Right lobe of liver (tissue), 6 donors: ENCODE data around the gene GALNS. TPM values are rescaled to one million over a fixed set of nuclear protein-coding genes. Genes with fewer than 3 reads are reported as not detected.

Source experiments
- ATAC-seq, 4 donors: fragments of 200-7000 bp; cut with Tn5 transposase; one replicate each; pipeline ENCODE4 v1.9.1; 2020; ENCODE audit warnings: mild to moderate bottlenecking in 4 of 4, moderate library complexity in 4 of 4
- DNase-seq, 3 donors: peaks; one replicate each; pipeline ENCODE4 v3.0.0-alpha.2; 2020
- H3K27ac ChIP-seq, 3 donors: fragments of 200-600 bp; one replicate each; pipeline ENCODE4 v1.8.0; 2022
- H3K27me3 ChIP-seq, 2 donors: fragments of 200-600 bp; one replicate each; pipeline ENCODE4 v1.8.0; 2022
- H3K36me3 ChIP-seq, 4 donors: fragments of 200-600 bp; sonication (generic) in 1 of 4; one replicate each; pipeline versions ENCODE4 v1.5.1 to v1.8.0; 2017 to 2022; ENCODE audit warnings: control low read depth in 1 of 4
- H3K4me1 ChIP-seq, 4 donors: fragments of 200-600 bp; sonication (generic) in 1 of 4; one replicate each; pipeline versions ENCODE4 v1.5.1 to v1.8.0; 2017 to 2022; ENCODE audit warnings: control low read depth in 1 of 4
- H3K4me3 ChIP-seq, 3 donors: fragments of 200-600 bp; one replicate each; pipeline ENCODE4 v1.8.0; 2022
- H3K9me3 ChIP-seq, 4 donors: fragments of 200-600 bp; sonication (generic) in 1 of 4; one replicate each; pipeline versions ENCODE4 v1.5.1 to v1.8.0; 2017 to 2022; ENCODE audit warnings: control low read depth in 1 of 4
- CTCF ChIP-seq, 4 donors: fragments of 200-600 bp in 3 of 4; fragments of 450-650 bp in 1 of 4; IDR thresholded peaks; one replicate each; pipeline versions ENCODE4 v1.5.1 to v1.8.0; 2016 to 2022; ENCODE audit warnings: antibody characterized with exemption in 4 of 4, mild to moderate bottlenecking in 2 of 4
- POLR2A ChIP-seq: fragments of 450-650 bp; IDR thresholded peaks from one replicate; pipeline ENCODE4 v1.6.1; 2017; ENCODE audit warnings: antibody characterized with exemption, mild to moderate bottlenecking
- WGBS: methylation state at CpG from one replicate; pipeline ENCODE4 v1.1.6; 2018; ENCODE audit warnings: low coverage, low lambda C conversion rate; ENCODE audit not compliant: insufficient coverage; ENCODE audit errors: missing lambda C conversion rate; 5-methylcytosine and 5-hydroxymethylcytosine counted together
- intact Hi-C, 2 donors: fragments of 100-400 bp; cut with DNase I; formaldehyde crosslinking; loops; one replicate each; pipeline versions ENCODE4 v1.11.2 to v1.14.1; 2022
- total RNA-seq, 6 experiments: library from RNA; depleted of rRNA in 2 of 6; stranded (reverse); fragments of >200 nt in 2 of 6; fragmentation: NEBNext Ultra II Directional in 3 of 6; extraction: Animal tissue kit (Norgen Biotek cat#: 25700) in 3 of 6; gene quantifications; one replicate each; pipeline versions ENCODE4 v1.1.0 to v1.2.4, GENCODE V29; 2016 to 2023
- donor health status: DM: no; HTN: yes; CAD: no.
- donor health status: DM: no; HTN: no; CAD: no.
- donor health status: DM: no; HTN: no; CAD: no.
- donor health status: DM: no; HTN: yes; CAD: no.
- donor health status: DM: no; HTN: yes; CAD: no.

GALNS gene
- total RNA-seq, 6 experiments from 2014 or later = 9.2 to 20.6 (median 16.5) TPM

GRCh38 chr16:88777471-88778270, 79.1 kb downstream of the GALNS start:
- H3K4me3 ChIP-seq = no peak overlapping the region
- 78% methylated on average over 14 of the region's 34 CpGs for WGBS
- no peaks in the 10 kb centered on the region for H3K27me3 ChIP-seq
- peaks cover 0 to 29% (median 14%) of the 10 kb centered on the region in 4 donors for H3K4me1 ChIP-seq
- intact Hi-C loops = no loop called here
- no peak for TF ChIP-seq POLR2A
- TF ChIP-seq CTCF (IDR thresholded peaks at IDR 0.05) = no peak
- no peaks in the 10 kb centered on the region for H3K9me3 ChIP-seq
- H3K27ac ChIP-seq = no peak overlapping the region
- H3K36me3 ChIP-seq = no peaks in the 10 kb centered on the region
- ATAC-seq = no peak
- no peak for DNase-seq

- ATAC-seq (no peak), DNase-seq (no peak)
- no peak overlapping the region for H3K4me3 ChIP-seq
- intact Hi-C loops = no loop called here
- WGBS = 92% methylated on average over 2 of the region's 18 CpGs
- H3K4me1 ChIP-seq = peaks cover 0 to 21% (median 6%) of the 10 kb centered on the region in 4 donors
- H3K27ac ChIP-seq = no peak overlapping the region
- no peaks in the 10 kb centered on the region for H3K36me3 ChIP-seq
- no peaks in the 10 kb centered on the region for H3K9me3 ChIP-seq
- TF ChIP-seq POLR2A = no peak
- TF ChIP-seq CTCF (IDR thresholded peaks at IDR 0.05) = no peak
- no peaks in the 10 kb centered on the region for H3K27me3 ChIP-seq
Measured at GRCh38 chr16:88775825-88776224, 80.9 kb downstream of the GALNS start.

GRCh38 chr16:88774544-88775393, 82.0 kb downstream of the GALNS start:
- Histone ChIP-seq H3K4me3 (no peak overlapping the region), H3K27me3 (no peaks in the 10 kb centered on the region), H3K4me1 (peaks cover 0 to 11% (median 0%) of the 10 kb centered on the region in 4 donors), H3K27ac (no peak overlapping the region), H3K9me3 (no peaks in the 10 kb centered on the region), H3K36me3 (no peaks in the 10 kb centered on the region)
- ATAC-seq (no peak), DNase-seq (no peak)
- TF ChIP-seq POLR2A = no peak
- no peak for TF ChIP-seq CTCF (IDR thresholded peaks at IDR 0.05)
- intact Hi-C loops = no loop called here
- WGBS = 87% methylated on average over 3 of the region's 32 CpGs

- no peaks in the 10 kb centered on the region for H3K36me3 ChIP-seq
- no peak for TF ChIP-seq POLR2A
- no peak for TF ChIP-seq CTCF (IDR thresholded peaks at IDR 0.05)
- ATAC-seq (peak; percentile 26 to 67 (median 45)), DNase-seq (peak in 1 of 3 donors; percentile 61)
- H3K4me3 ChIP-seq = no peak overlapping the region
- no peaks in the 10 kb centered on the region for H3K9me3 ChIP-seq
- 60% methylated on average over 5 of the region's 12 CpGs for WGBS
- peaks cover 0 to 8% (median 0%) of the 10 kb centered on the region in 4 donors for H3K4me1 ChIP-seq
- no peaks in the 10 kb centered on the region for H3K27me3 ChIP-seq
- H3K27ac ChIP-seq = no peak overlapping the region
- intact Hi-C loops = no loop called here
Measured at GRCh38 chr16:88773812-88774291, 82.9 kb downstream of the GALNS start.
